Measurements from ENCODE around the gene NPAS2.

DNA sequence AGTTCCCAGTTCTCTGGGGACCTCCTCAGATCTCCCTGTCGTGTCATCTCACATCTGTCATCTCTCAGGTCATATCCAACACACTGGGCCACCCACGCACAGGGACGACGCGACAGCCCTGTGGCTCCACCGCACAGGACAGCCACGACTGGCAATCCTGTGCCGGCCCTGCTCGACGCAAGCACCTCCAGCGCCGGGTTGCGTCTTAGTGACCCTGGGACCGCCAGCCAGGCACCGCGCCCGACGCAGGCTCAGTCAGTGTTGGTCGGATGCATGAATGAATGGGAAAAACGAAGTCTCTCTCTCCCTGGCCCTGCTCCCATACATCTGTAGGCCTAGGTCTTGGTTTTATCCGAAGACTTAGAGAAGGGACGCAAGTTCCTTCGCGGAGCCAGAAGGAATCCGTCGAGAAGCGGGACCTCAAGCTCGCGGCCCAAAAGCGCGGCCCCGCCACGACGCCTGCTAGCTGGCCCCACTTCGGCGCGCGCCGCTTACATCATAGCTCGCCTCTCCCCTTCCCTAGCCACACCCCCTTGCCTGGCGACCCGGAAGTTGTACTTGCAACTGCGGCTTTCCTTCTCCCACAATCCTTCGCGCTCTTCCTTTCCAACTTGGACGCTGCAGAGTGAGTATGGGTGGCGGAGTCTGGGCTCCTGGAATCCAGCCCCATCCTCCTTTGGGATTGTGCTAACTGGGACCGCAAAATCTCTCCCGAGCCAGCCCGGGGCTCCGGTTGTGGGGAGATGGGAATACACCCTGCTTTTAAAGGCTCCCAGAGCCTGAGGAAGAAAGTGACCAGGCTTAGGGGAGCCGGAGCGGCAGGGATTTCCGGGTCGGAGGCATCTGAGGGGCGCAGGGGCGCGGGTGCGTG lies 182.0 kb downstream of the NPAS2 start, which contains the start of gene RPL31:
- peak; percentile 79 for TF ChIP-seq POLR2A (IDR thresholded peaks at IDR 0.05)
- peak in 1 of 3 donors; percentile 21 for TF ChIP-seq CTCF (IDR thresholded peaks at IDR 0.05)

Data from breast epithelium (tissue), 3 donors.